ENCODE data around the gene SLC47A2. TPM values are rescaled to one million over a fixed set of nuclear protein-coding genes. Genes with fewer than 3 reads are reported as not detected.

Gene SLC47A2
- total RNA-seq, 1 donor from 2014 or later, result not detected

- no peaks in the 10 kb centered on the region for H3K4me1 Mint-ChIP-seq (ENCODE audit: unreplicated experiment)
- no peaks in the 10 kb centered on the region for H3K36me3 Mint-ChIP-seq (ENCODE audit: low read depth, unreplicated experiment)
- no peak overlapping the region for H3K4me3 Mint-ChIP-seq (ENCODE audit: unreplicated experiment)
- H3K27ac Mint-ChIP-seq (ENCODE audit: unreplicated experiment), result no peak overlapping the region
- peaks cover 6% of the 10 kb centered on the region for H3K27me3 Mint-ChIP-seq (ENCODE audit: unreplicated experiment)
- H3K9me3 Mint-ChIP-seq (ENCODE audit: unreplicated experiment), result no peaks in the 10 kb centered on the region
- TF ChIP-seq CTCF (IDR thresholded peaks at IDR 0.05; ENCODE audit: unreplicated experiment), result no peak
- DNase-seq (ENCODE audit: low spot score), result no peak
Measured at GRCh38 chr17:19709841-19710240, 6.5 kb downstream of the SLC47A2 start.

- Mint-ChIP-seq H3K4me3 (ENCODE audit: unreplicated experiment) (no peak overlapping the region), H3K36me3 (ENCODE audit: low read depth, unreplicated experiment) (no peaks in the 10 kb centered on the region), H3K9me3 (ENCODE audit: unreplicated experiment) (no peaks in the 10 kb centered on the region), H3K27ac (ENCODE audit: unreplicated experiment) (no peak overlapping the region), H3K27me3 (ENCODE audit: unreplicated experiment) (peaks cover 9% of the 10 kb centered on the region), H3K4me1 (ENCODE audit: unreplicated experiment) (no peaks in the 10 kb centered on the region)
- DNase-seq (ENCODE audit: low spot score), result no peak
- no peak for TF ChIP-seq CTCF (IDR thresholded peaks at IDR 0.05; ENCODE audit: unreplicated experiment)
Measured at GRCh38 chr17:19708431-19709175, 7.8 kb downstream of the SLC47A2 start.

- DNase-seq (ENCODE audit: low spot score), result no peak
- TF ChIP-seq CTCF (IDR thresholded peaks at IDR 0.05; ENCODE audit: unreplicated experiment), result no peak
- H3K36me3 Mint-ChIP-seq (ENCODE audit: low read depth, unreplicated experiment), result no peaks in the 10 kb centered on the region
- no peaks in the 10 kb centered on the region for H3K9me3 Mint-ChIP-seq (ENCODE audit: unreplicated experiment)
- peaks cover 9% of the 10 kb centered on the region for H3K27me3 Mint-ChIP-seq (ENCODE audit: unreplicated experiment)
- H3K4me3 Mint-ChIP-seq (ENCODE audit: unreplicated experiment), result no peak overlapping the region
- no peak overlapping the region for H3K27ac Mint-ChIP-seq (ENCODE audit: unreplicated experiment)
- H3K4me1 Mint-ChIP-seq (ENCODE audit: unreplicated experiment), result peaks cover 4% of the 10 kb centered on the region
Measured at GRCh38 chr17:19707728-19708221, 8.6 kb downstream of the SLC47A2 start.

- H3K36me3 Mint-ChIP-seq (ENCODE audit: low read depth, unreplicated experiment), result no peaks in the 10 kb centered on the region
- peaks cover 9% of the 10 kb centered on the region for H3K27me3 Mint-ChIP-seq (ENCODE audit: unreplicated experiment)
- no peak for TF ChIP-seq CTCF (IDR thresholded peaks at IDR 0.05; ENCODE audit: unreplicated experiment)
- no peak for DNase-seq (ENCODE audit: low spot score)
- no peak overlapping the region for H3K27ac Mint-ChIP-seq (ENCODE audit: unreplicated experiment)
- H3K4me1 Mint-ChIP-seq (ENCODE audit: unreplicated experiment), result peaks cover 4% of the 10 kb centered on the region
- H3K9me3 Mint-ChIP-seq (ENCODE audit: unreplicated experiment), result no peaks in the 10 kb centered on the region
- H3K4me3 Mint-ChIP-seq (ENCODE audit: unreplicated experiment), result no peak overlapping the region
Measured at GRCh38 chr17:19706791-19707727, 9.3 kb downstream of the SLC47A2 start.

All from endothelial cell (in vitro differentiated cells).